Liver (tissue), 3 donors: ENCODE data around the gene IL12RB1.

Source experiments
- ATF3 ChIP-seq: IDR thresholded peaks from 2 replicates; pipeline ENCODE4 v1.6.1; 2016; ENCODE audit warnings: antibody characterized with exemption
- CTCF ChIP-seq: fragments of 150-350 bp; IDR thresholded peaks from 2 replicates; pipeline ENCODE4 v1.5.1; 2017; ENCODE audit warnings: improper control_type of control experiment, low read depth, low read length; ENCODE audit not compliant: missing input control
- EGR1 ChIP-seq, 2 donors: IDR thresholded peaks; 2 replicates each; pipeline ENCODE4 v1.6.1; 2016 to 2018; ENCODE audit warnings: antibody characterized with exemption in 2 of 2, low read depth in 2 of 2
- FOXA1 ChIP-seq: IDR thresholded peaks from 2 replicates; pipeline ENCODE4 v1.6.1; 2016; ENCODE audit warnings: antibody characterized with exemption
- FOXA2 ChIP-seq: IDR thresholded peaks from 2 replicates; pipeline ENCODE4 v1.6.1; 2016; ENCODE audit warnings: antibody characterized with exemption
- GABPA ChIP-seq, 2 donors: IDR thresholded peaks in 1 of 2; conservative IDR thresholded peaks in 1 of 2; 2 replicates each; pipeline ENCODE4 v1.6.1; 2016; ENCODE audit warnings: antibody characterized with exemption in 2 of 2, mild to moderate bottlenecking in 1 of 2, moderate library complexity in 1 of 2
- MAX ChIP-seq: IDR thresholded peaks from 2 replicates; pipeline ENCODE4 v1.6.1; 2016; ENCODE audit warnings: antibody characterized with exemption
- RAD21 ChIP-seq, 2 donors: IDR thresholded peaks; 2 replicates each; pipeline ENCODE4 v1.6.1; 2016; ENCODE audit warnings: antibody characterized with exemption in 2 of 2, mild to moderate bottlenecking in 2 of 2
- REST ChIP-seq: IDR thresholded peaks from 2 replicates; pipeline ENCODE4 v1.6.1; 2016; ENCODE audit warnings: antibody characterized with exemption, mild to moderate bottlenecking
- RXRA ChIP-seq, 2 donors: IDR thresholded peaks; 2 replicates each; pipeline ENCODE4 v1.6.1; 2017 to 2018; ENCODE audit warnings: antibody characterized with exemption in 2 of 2, mild to moderate bottlenecking in 1 of 2
- SP1 ChIP-seq: IDR thresholded peaks from 2 replicates; pipeline ENCODE4 v1.6.1; 2018; ENCODE audit warnings: antibody characterized with exemption, mild to moderate bottlenecking
- TAF1 ChIP-seq: conservative IDR thresholded peaks from 2 replicates; pipeline ENCODE4 v1.6.1; 2016; ENCODE audit warnings: antibody characterized with exemption, mild to moderate bottlenecking
- YY1 ChIP-seq: IDR thresholded peaks from 2 replicates; pipeline ENCODE4 v1.6.1; 2016; ENCODE audit warnings: antibody characterized with exemption, mild to moderate bottlenecking
- ZBTB33 ChIP-seq: IDR thresholded peaks from 2 replicates; pipeline ENCODE4 v1.6.1; 2016; ENCODE audit warnings: antibody characterized with exemption
- donor health status: healthy.
- donor health status: healthy.

GRCh38 chr19:18128044-18128443 is 41.3 kb upstream of the IL12RB1 start:
- no peak for TF ChIP-seq ZBTB33
- no peak for TF ChIP-seq CTCF
- TF ChIP-seq RAD21 (IDR thresholded peaks at IDR 0.05), result no peak
- no peak for TF ChIP-seq ATF3
- no peak for TF ChIP-seq FOXA1
- no peak for TF ChIP-seq SP1
- no peak for TF ChIP-seq MAX
- TF ChIP-seq RXRA (IDR thresholded peaks at IDR 0.05), result no peak
- no peak for TF ChIP-seq REST
- TF ChIP-seq TAF1, result no peak
- TF ChIP-seq GABPA (IDR thresholded peaks at IDR 0.05 in 1 of 2, conservative IDR thresholded peaks at IDR 0.05 in 1 of 2), result no peak
- no peak for TF ChIP-seq EGR1 (IDR thresholded peaks at IDR 0.05; ENCODE audit: low read depth in 2 of 2)
- TF ChIP-seq FOXA2, result no peak
- TF ChIP-seq YY1, result no peak
